Fibroblast of skin of abdomen (primary cell): Measurements from ENCODE around the gene PLXNA1.
A peak's percentile ranks its signal among the peaks of the same experiment; 100 is the strongest.

Experiments
- DNase-seq: peaks from one replicate; pipeline ENCODE4 v3.0.0-alpha.2; 2013

The PLXNA1 gene

GRCh38 chr3:126968391-126969390 lies 14.2 kb upstream of the PLXNA1 start:
- DNase-seq, result no peak

GRCh38 chr3:126969586-126969985 lies 13.3 kb upstream of the PLXNA1 start:
- DNase-seq, result peak; percentile 16

GRCh38 chr3:126970101-126970500 lies 12.8 kb upstream of the PLXNA1 start:
- DNase-seq, result no peak

- no peak for DNase-seq
Observed at GRCh38 chr3:126970921-126971320, 12.0 kb upstream of the PLXNA1 start.

- DNase-seq, result peak; percentile 19
Observed at GRCh38 chr3:126971891-126972351, 11.0 kb upstream of the PLXNA1 start.

GRCh38 chr3:126972866-126973265 lies 10.0 kb upstream of the PLXNA1 start:
- no peak for DNase-seq

GRCh38 chr3:126973814-126974213 lies 9.1 kb upstream of the PLXNA1 start:
- DNase-seq, result no peak

- DNase-seq, result no peak
Observed at GRCh38 chr3:126974756-126975155, 8.2 kb upstream of the PLXNA1 start.

GRCh38 chr3:126976906-126977305 lies 6.0 kb upstream of the PLXNA1 start:
- DNase-seq, result no peak

GRCh38 chr3:126977821-126978220 lies 5.1 kb upstream of the PLXNA1 start:
- no peak for DNase-seq

- no peak for DNase-seq
Observed at GRCh38 chr3:126978291-126978690, 4.6 kb upstream of the PLXNA1 start.

GRCh38 chr3:126979046-126979628 lies 3.8 kb upstream of the PLXNA1 start:
- no peak for DNase-seq

GRCh38 chr3:126980266-126980811 lies 2.6 kb upstream of the PLXNA1 start:
- DNase-seq, result no peak

GRCh38 chr3:126982126-126982470 lies 817 bp upstream of the PLXNA1 start:
- peak; percentile 29 for DNase-seq

- DNase-seq, result no peak
Observed at GRCh38 chr3:126983276-126983652, 349 bp downstream of the PLXNA1 start.

- peak; percentile 14 for DNase-seq
Observed at GRCh38 chr3:126983653-126984390, 907 bp downstream of the PLXNA1 start.

GRCh38 chr3:126984391-126985131 lies 1.6 kb downstream of the PLXNA1 start:
- no peak for DNase-seq

GRCh38 chr3:126985132-126985985 lies 2.4 kb downstream of the PLXNA1 start:
- DNase-seq, result no peak

- DNase-seq, result peak; percentile 29
Observed at GRCh38 chr3:126986001-126986400, 3.1 kb downstream of the PLXNA1 start.

- DNase-seq, result no peak
Observed at GRCh38 chr3:126987129-126987528, 4.2 kb downstream of the PLXNA1 start.

GRCh38 chr3:126987596-126987995 lies 4.7 kb downstream of the PLXNA1 start:
- DNase-seq, result no peak
